Measurements from ENCODE around the gene SRRM2. TPM values are rescaled to one million over a fixed set of nuclear protein-coding genes. Genes with fewer than 3 reads are reported as not detected.

The SRRM2 gene
- polyA plus RNA-seq, 1 donor (not counting 4 experiments of a cell fraction or from before 2014, with no cell fraction given): 101 TPM

DNA sequence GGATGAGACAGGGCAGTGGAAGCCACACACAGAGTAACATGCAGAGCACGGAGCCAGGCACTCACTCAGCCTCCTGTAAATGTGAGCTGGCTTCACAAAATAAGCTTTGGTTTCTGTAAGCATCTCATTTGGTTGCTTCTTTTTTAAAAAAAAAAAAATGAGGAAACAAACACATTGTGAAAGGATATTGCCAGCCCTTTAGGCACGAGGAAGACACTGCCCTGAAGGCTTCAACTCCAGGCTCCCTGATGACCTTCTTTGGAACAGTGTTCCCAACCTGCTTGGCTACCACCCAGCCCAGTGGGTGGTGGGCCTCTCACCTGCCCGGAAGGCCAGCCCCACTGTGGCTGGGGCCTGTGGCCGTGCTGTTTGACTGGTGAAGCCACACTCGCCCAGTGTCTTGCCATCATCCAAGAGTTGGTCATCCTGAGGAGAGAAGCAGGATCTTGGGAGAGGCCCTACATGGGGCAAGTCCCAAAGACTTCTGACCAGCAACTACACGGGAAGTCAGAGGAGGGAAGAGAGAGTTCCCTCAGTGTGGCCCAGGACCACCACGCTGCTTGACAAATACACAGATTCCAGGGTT is 22.8 kb downstream of the SRRM2 start:
- Histone ChIP-seq H3K27ac (ENCODE audit: control insufficient read depth, insufficient read depth, low read length) (no peak overlapping the region), H3K9me3 (ENCODE audit: control insufficient read depth, low read depth, low read length) (no peaks in the 10 kb centered on the region), H3K4me3 (ENCODE audit: control insufficient read depth in 2 of 3, extremely low read depth in 1 of 3, insufficient read depth in 2 of 3, low read depth in 1 of 3, low read length in 3 of 3) (no peak overlapping the region), H4K20me1 (ENCODE audit: control insufficient read depth, extremely low read depth, insufficient read depth, low read length) (peaks cover 4% of the 10 kb centered on the region), H3K27me3 (ENCODE audit: control insufficient read depth, extremely low read depth, insufficient read depth, low read length) (no peaks in the 10 kb centered on the region), H3K36me3 (ENCODE audit: control insufficient read depth in 2 of 2, extremely low read depth in 1 of 2, insufficient read depth in 2 of 2, low read length in 2 of 2) (peaks cover 31 to 32% of the 10 kb centered on the region in 2 experiments), H3K79me2 (ENCODE audit: control insufficient read depth, insufficient read depth, low read length) (peaks cover 34% of the 10 kb centered on the region), H3K9me1 (ENCODE audit: control insufficient read depth, extremely low read depth, insufficient read depth, low read length) (no peaks in the 10 kb centered on the region), H3K9ac (ENCODE audit: control insufficient read depth, extremely low read depth, insufficient read depth, low read length) (no peak overlapping the region), H2AFZ (ENCODE audit: control insufficient read depth, low read length) (no peak overlapping the region), H3K4me1 (ENCODE audit: control insufficient read depth, extremely low read depth, insufficient read depth, low read length) (peaks cover 16% of the 10 kb centered on the region), H3K4me2 (ENCODE audit: control insufficient read depth, extremely low read depth, insufficient read depth, low read depth, low read length) (peak overlapping the region; percentile 97)
- FAIRE-seq: no peak
- dilution Hi-C loops (cut with MboI; ENCODE audit: extremely low pct_ligation_motif_present, low sequenced_read_pairs): no loop called here
- no peak for DNase-seq (ENCODE audit: low read depth, low spot score)
- TF ChIP-seq EZH2 (IDR thresholded peaks at IDR 0.05; ENCODE audit: low read length): no peak
- TF ChIP-seq, protein P1, sequence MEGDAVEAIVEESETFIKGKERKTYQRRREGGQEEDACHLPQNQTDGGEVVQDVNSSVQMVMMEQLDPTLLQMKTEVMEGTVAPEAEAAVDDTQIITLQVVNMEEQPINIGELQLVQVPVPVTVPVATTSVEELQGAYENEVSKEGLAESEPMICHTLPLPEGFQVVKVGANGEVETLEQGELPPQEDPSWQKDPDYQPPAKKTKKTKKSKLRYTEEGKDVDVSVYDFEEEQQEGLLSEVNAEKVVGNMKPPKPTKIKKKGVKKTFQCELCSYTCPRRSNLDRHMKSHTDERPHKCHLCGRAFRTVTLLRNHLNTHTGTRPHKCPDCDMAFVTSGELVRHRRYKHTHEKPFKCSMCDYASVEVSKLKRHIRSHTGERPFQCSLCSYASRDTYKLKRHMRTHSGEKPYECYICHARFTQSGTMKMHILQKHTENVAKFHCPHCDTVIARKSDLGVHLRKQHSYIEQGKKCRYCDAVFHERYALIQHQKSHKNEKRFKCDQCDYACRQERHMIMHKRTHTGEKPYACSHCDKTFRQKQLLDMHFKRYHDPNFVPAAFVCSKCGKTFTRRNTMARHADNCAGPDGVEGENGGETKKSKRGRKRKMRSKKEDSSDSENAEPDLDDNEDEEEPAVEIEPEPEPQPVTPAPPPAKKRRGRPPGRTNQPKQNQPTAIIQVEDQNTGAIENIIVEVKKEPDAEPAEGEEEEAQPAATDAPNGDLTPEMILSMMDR (optimal IDR thresholded peaks at IDR 0.05 in 1 of 3, IDR thresholded peaks at IDR 0.05 in 1 of 3, conservative IDR thresholded peaks at IDR 0.05 in 1 of 3; ENCODE audit: extremely low read depth in 1 of 3, insufficient read depth in 2 of 3, low read length in 3 of 3): no peak

DNA sequence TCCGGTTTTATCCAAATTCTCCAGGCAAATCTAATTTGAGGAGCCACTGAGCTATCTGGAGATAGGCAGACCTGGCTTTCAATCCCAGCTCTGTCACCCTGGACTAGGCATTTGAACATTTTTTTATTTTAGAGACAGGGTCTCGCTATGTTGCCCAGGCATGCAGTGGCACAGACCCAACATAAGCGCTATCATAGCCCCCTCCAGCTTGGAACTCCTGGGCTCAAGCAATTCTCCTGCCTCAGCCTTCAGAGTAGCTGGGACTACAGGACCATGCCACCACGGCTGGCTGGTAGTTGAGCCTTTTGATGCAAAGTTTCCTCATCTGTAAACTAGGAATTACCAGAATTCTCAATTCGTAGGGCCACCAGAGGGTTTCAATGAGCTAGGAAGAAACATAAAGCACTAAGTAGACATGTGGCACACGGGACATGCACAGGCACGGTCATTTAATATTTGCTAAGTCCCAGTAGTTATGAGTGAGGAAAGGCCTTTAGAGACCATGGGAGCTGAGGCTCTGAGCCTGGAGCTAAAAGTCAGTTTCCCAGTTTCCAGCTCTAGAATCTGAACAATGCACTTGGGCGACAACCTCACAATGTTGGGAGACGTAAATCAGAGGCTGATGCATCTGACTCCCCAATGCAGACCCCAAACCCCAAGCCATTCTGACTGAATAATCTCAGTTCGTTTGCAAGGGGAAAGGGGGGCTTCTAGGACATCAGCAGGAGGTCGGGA is 23.5 kb downstream of the SRRM2 start:
- peaks cover 4% of the 10 kb centered on the region for H4K20me1 ChIP-seq (ENCODE audit: control insufficient read depth, extremely low read depth, insufficient read depth, low read length)
- DNase-seq (ENCODE audit: low read depth, low spot score): no peak
- H3K36me3 ChIP-seq (ENCODE audit: control insufficient read depth in 2 of 2, extremely low read depth in 1 of 2, insufficient read depth in 2 of 2, low read length in 2 of 2): peaks cover 25% of the 10 kb centered on the region in 2 experiments
- no peak for FAIRE-seq
- H3K4me2 ChIP-seq (ENCODE audit: control insufficient read depth, extremely low read depth, insufficient read depth, low read depth, low read length): peak overlapping the region; percentile 97
- H3K9me1 ChIP-seq (ENCODE audit: control insufficient read depth, extremely low read depth, insufficient read depth, low read length): no peaks in the 10 kb centered on the region
- no peaks in the 10 kb centered on the region for H3K9me3 ChIP-seq (ENCODE audit: control insufficient read depth, low read depth, low read length)
- no peak overlapping the region for H2AFZ ChIP-seq (ENCODE audit: control insufficient read depth, low read length)
- H3K4me1 ChIP-seq (ENCODE audit: control insufficient read depth, extremely low read depth, insufficient read depth, low read length): peaks cover 16% of the 10 kb centered on the region
- no peak for TF ChIP-seq EZH2 (IDR thresholded peaks at IDR 0.05; ENCODE audit: low read length)
- TF ChIP-seq, protein P1 (optimal IDR thresholded peaks at IDR 0.05 in 1 of 3, IDR thresholded peaks at IDR 0.05 in 1 of 3, conservative IDR thresholded peaks at IDR 0.05 in 1 of 3; ENCODE audit: extremely low read depth in 1 of 3, insufficient read depth in 2 of 3, low read length in 3 of 3): no peak
- dilution Hi-C loops (cut with MboI; ENCODE audit: extremely low pct_ligation_motif_present, low sequenced_read_pairs): no loop called here
- H3K79me2 ChIP-seq (ENCODE audit: control insufficient read depth, insufficient read depth, low read length): peaks cover 28% of the 10 kb centered on the region
- no peaks in the 10 kb centered on the region for H3K27me3 ChIP-seq (ENCODE audit: control insufficient read depth, extremely low read depth, insufficient read depth, low read length)
- peak overlapping the region; percentile 87 for H3K9ac ChIP-seq (ENCODE audit: control insufficient read depth, extremely low read depth, insufficient read depth, low read length)
- peak overlapping the region; percentile 81 for H3K27ac ChIP-seq (ENCODE audit: control insufficient read depth, insufficient read depth, low read length)
- peak overlapping the region; percentile 77 to 85 (median 78) for H3K4me3 ChIP-seq (ENCODE audit: control insufficient read depth in 2 of 3, extremely low read depth in 1 of 3, insufficient read depth in 2 of 3, low read depth in 1 of 3, low read length in 3 of 3)

Measured in keratinocyte (primary cell).